H9 (cell line): ENCODE data around the gene CLMN. TPM values are rescaled to one million over a fixed set of nuclear protein-coding genes. Genes with fewer than 3 reads are reported as not detected.
A peak's percentile ranks its signal among the peaks of the same experiment; 100 is the strongest.

Source experiments
- DNase-seq: peaks from one replicate; pipeline ENCODE4 v3.0.0-alpha.2; 2017
- H2AFZ ChIP-seq: one replicate; pipeline ENCODE4 v1.6.1; 2013; ENCODE audit warnings: mild to moderate bottlenecking, low read length, control low read depth, moderate library complexity
- H2AK5ac ChIP-seq: 2 replicates; pipeline ENCODE4 v1.6.1; 2013; ENCODE audit warnings: low read length, control low read depth, mixed read lengths; ENCODE audit not compliant: insufficient read length
- H2BK120ac ChIP-seq: one replicate; pipeline ENCODE4 v1.6.1; 2013; ENCODE audit warnings: low read depth, mild to moderate bottlenecking, low read length, control low read depth, inconsistent platforms; ENCODE audit not compliant: poor library complexity, severe bottlenecking
- H2BK12ac ChIP-seq: 2 replicates; pipeline ENCODE4 v1.6.1; 2013; ENCODE audit warnings: low read length, control low read depth, mixed read lengths, low read depth; ENCODE audit not compliant: insufficient read length
- H2BK15ac ChIP-seq: 2 replicates; pipeline ENCODE4 v1.6.1; 2013; ENCODE audit warnings: low read depth, low read length, control low read depth
- H2BK20ac ChIP-seq: one replicate; pipeline ENCODE4 v1.6.1; 2013; ENCODE audit warnings: low read depth, mild to moderate bottlenecking, low read length, control low read depth, inconsistent platforms; ENCODE audit not compliant: poor library complexity, severe bottlenecking
- H2BK5ac ChIP-seq: 2 replicates; pipeline ENCODE4 v1.6.1; 2013; ENCODE audit warnings: low read length, control low read depth, mixed read lengths; ENCODE audit not compliant: insufficient read length
- H3K14ac ChIP-seq: 2 replicates; pipeline ENCODE4 v1.6.1; 2013; ENCODE audit warnings: low read length, control low read depth; ENCODE audit not compliant: insufficient read depth
- H3K18ac ChIP-seq: 2 replicates; pipeline ENCODE4 v1.6.1; 2013; ENCODE audit warnings: low read depth, mild to moderate bottlenecking, mixed read lengths, low read length, control low read depth; ENCODE audit not compliant: insufficient read length
- H3K23ac ChIP-seq: 2 replicates; pipeline ENCODE4 v1.6.1; 2013; ENCODE audit warnings: low read length, control low read depth, mixed read lengths, low read depth; ENCODE audit not compliant: insufficient read length
- H3K23me2 ChIP-seq: 2 replicates; pipeline ENCODE4 v1.6.1; 2013; ENCODE audit warnings: low read depth, mild to moderate bottlenecking, mixed read lengths, low read length, control low read depth; ENCODE audit not compliant: insufficient read length, poor library complexity, severe bottlenecking
- H3K27ac ChIP-seq: 2 replicates; pipeline ENCODE4 v1.5.1; 2013; ENCODE audit warnings: low read length, control low read depth, mixed read lengths, low read depth; ENCODE audit not compliant: insufficient read length
- H3K27me3 ChIP-seq: 2 replicates; pipeline ENCODE4 v1.6.1; 2013; ENCODE audit warnings: low read length, control low read depth, inconsistent platforms; ENCODE audit not compliant: insufficient read depth
- H3K4ac ChIP-seq: 2 replicates; pipeline ENCODE4 v1.6.1; 2013; ENCODE audit warnings: low read depth, mild to moderate bottlenecking, control low read depth, inconsistent platforms, low read length, moderate library complexity
- H3K4me1 ChIP-seq: 2 replicates; pipeline ENCODE4 v1.6.1; 2013; ENCODE audit warnings: low read length, control low read depth, inconsistent platforms; ENCODE audit not compliant: insufficient read depth
- H3K4me2 ChIP-seq: 2 replicates; pipeline ENCODE4 v1.6.1; 2013; ENCODE audit warnings: low read length, control low read depth, mixed read lengths; ENCODE audit not compliant: insufficient read length, insufficient read depth
- H3K56ac ChIP-seq: 2 replicates; pipeline ENCODE4 v1.6.1; 2013; ENCODE audit warnings: low read depth, mild to moderate bottlenecking, mixed read lengths, low read length, control low read depth; ENCODE audit not compliant: insufficient read length
- H3K79me1 ChIP-seq: 2 replicates; pipeline ENCODE4 v1.6.1; 2013; ENCODE audit warnings: low read depth, mild to moderate bottlenecking, moderate library complexity, low read length, control low read depth, inconsistent platforms; ENCODE audit not compliant: insufficient read depth, poor library complexity, severe bottlenecking
- H3K79me2 ChIP-seq: 2 replicates; pipeline ENCODE4 v1.6.1; 2013; ENCODE audit warnings: low read length, control low read depth, inconsistent platforms; ENCODE audit not compliant: insufficient read depth
- H3K9ac ChIP-seq: 2 replicates; pipeline ENCODE4 v1.6.1; 2013; ENCODE audit warnings: low read length, control low read depth, mixed read lengths; ENCODE audit not compliant: insufficient read length; ENCODE audit errors: extremely low read depth
- H3K9me3 ChIP-seq: one replicate; pipeline ENCODE4 v1.6.1; 2013; ENCODE audit warnings: low read depth, low read length, inconsistent platforms; ENCODE audit not compliant: control insufficient read depth
- H3T11ph ChIP-seq: one replicate; pipeline ENCODE4 v1.6.1; 2013; ENCODE audit warnings: mild to moderate bottlenecking, low read length, control low read depth, inconsistent platforms
- H4K20me1 ChIP-seq: one replicate; pipeline ENCODE4 v1.6.1; 2013; ENCODE audit not compliant: control insufficient read depth, insufficient read length, insufficient read depth
- H4K5ac ChIP-seq: 2 replicates; pipeline ENCODE4 v1.6.1; 2013; ENCODE audit warnings: low read depth, mild to moderate bottlenecking, mixed read lengths, low read length, control low read depth; ENCODE audit not compliant: insufficient read length
- H4K8ac ChIP-seq: replicated peaks from 2 replicates; pipeline ENCODE4 v1.6.1; 2013; ENCODE audit warnings: low read length, control low read depth, mixed read lengths, low read depth; ENCODE audit not compliant: insufficient read length
- H4K91ac ChIP-seq: 2 replicates; pipeline ENCODE4 v1.6.1; 2013; ENCODE audit warnings: low read depth, mild to moderate bottlenecking, moderate library complexity, mixed read lengths, low read length, control low read depth; ENCODE audit not compliant: insufficient read length
- H3K27ac Mint-ChIP-seq, 3 experiments: 2 replicates in 2 of 3; 3 replicates in 1 of 3; pipeline ENCODE4 v1.8.0; 2020 to 2021; ENCODE audit warnings: mixed read lengths in 3 of 3, mild to moderate bottlenecking in 1 of 3, moderate library complexity in 1 of 3
- H3K27me3 Mint-ChIP-seq: 2 replicates; pipeline ENCODE4 v1.8.0; 2021; ENCODE audit warnings: low read depth, mild to moderate bottlenecking, moderate library complexity, mixed read lengths
- H3K36me3 Mint-ChIP-seq, 3 experiments: 2 replicates in 2 of 3; 3 replicates in 1 of 3; pipeline ENCODE4 v1.8.0; 2020 to 2021; ENCODE audit warnings: low read depth in 3 of 3, mixed read lengths in 3 of 3; ENCODE audit not compliant: insufficient read depth in 1 of 3
- H3K4me1 Mint-ChIP-seq, 2 experiments: 2 replicates each; pipeline ENCODE4 v1.8.0; 2020; ENCODE audit warnings: mixed read lengths in 2 of 2
- H3K4me3 Mint-ChIP-seq, 2 experiments: 2 replicates in 1 of 2; 3 replicates in 1 of 2; pipeline ENCODE4 v1.8.0; 2020 to 2021; ENCODE audit warnings: mild to moderate bottlenecking in 2 of 2, mixed read lengths in 2 of 2, moderate library complexity in 1 of 2
- H3K9me3 Mint-ChIP-seq, 2 experiments: 2 replicates in 1 of 2; 3 replicates in 1 of 2; pipeline ENCODE4 v1.8.0; 2020; ENCODE audit warnings: mild to moderate bottlenecking in 2 of 2, mixed read lengths in 2 of 2, moderate library complexity in 1 of 2
- WGBS: extraction: QIAGEN DNeasy Blood & Tissue Kit; methylation state at CpG from one replicate; pipeline ENCODE4 v1.1.7; 2013; ENCODE audit warnings: missing lambda C conversion rate, low lambda C conversion rate, mixed read lengths; ENCODE audit not compliant: insufficient read length; ENCODE audit errors: extremely low coverage; 5-methylcytosine and 5-hydroxymethylcytosine counted together
- total RNA-seq: library from RNA; stranded (reverse); gene quantifications from 2 replicates; pipeline ENCODE4 v1.2.1, GENCODE V29; 2021
- TF ChIP-seq, protein P1 (sequence below): fragments of 200-600 bp; sonication (generic); conservative IDR thresholded peaks from 3 replicates; pipeline ENCODE4 v1.8.0; 2021; ENCODE audit warnings: antibody characterized with exemption, mild to moderate bottlenecking

CLMN gene
- total RNA-seq, 1 experiment from 2014 or later = 7.6 TPM

DNA sequence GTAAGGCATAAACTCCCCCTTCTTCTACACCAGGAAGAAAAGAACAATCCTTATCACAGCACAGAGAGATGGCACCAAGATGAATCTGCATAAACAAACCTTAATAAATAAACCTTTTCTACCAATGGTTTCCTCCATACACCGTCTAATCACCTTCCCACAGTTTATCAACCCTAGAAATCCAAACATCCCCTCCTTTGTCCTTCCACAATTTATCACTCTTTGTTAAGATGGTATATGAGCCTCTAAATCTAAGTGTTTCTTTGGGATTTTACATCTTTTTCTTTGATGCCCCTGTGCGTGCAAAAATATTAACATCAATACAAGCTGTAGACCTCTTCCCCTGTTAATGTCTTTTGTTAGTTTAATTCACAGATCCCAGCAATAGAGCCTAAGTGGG lies 174.9 kb downstream of the CLMN start:
- H3K23me2 ChIP-seq = no peaks in the 10 kb centered on the region
- no peaks in the 10 kb centered on the region for H3K27me3 Mint-ChIP-seq
- H3K14ac ChIP-seq = no peak overlapping the region
- H2BK5ac ChIP-seq = no peak overlapping the region
- H3K4me2 ChIP-seq = no peak overlapping the region
- peaks cover 80 to 90% of the 10 kb centered on the region in 2 experiments for H3K4me1 Mint-ChIP-seq
- H3K27ac Mint-ChIP-seq = peak overlapping the region in 1 of 3 experiments; percentile 41; a peak in 1 of 7 replicates
- H4K91ac ChIP-seq = no peak overlapping the region
- H3K9me3 Mint-ChIP-seq = peaks cover 5 to 16% of the 10 kb centered on the region in 2 experiments; a peak in 4 of 5 replicates
- 100% methylated on average over 1 of the region's 2 CpGs for WGBS
- no peaks in the 10 kb centered on the region for H4K20me1 ChIP-seq
- no peak for DNase-seq
- no peaks in the 10 kb centered on the region for H3K79me1 ChIP-seq
- no peak overlapping the region for H2AFZ ChIP-seq
- no peak overlapping the region for H3K4me3 Mint-ChIP-seq
- no peak overlapping the region for H4K5ac ChIP-seq
- H3K27me3 ChIP-seq = no peaks in the 10 kb centered on the region
- H3K36me3 Mint-ChIP-seq = peaks cover 3 to 17% (median 14%) of the 10 kb centered on the region in 3 experiments
- H3K18ac ChIP-seq = no peak overlapping the region
- H3K27ac ChIP-seq = no peak overlapping the region
- H2BK120ac ChIP-seq = no peak overlapping the region
- H2BK12ac ChIP-seq = no peak overlapping the region
- no peak overlapping the region for H2AK5ac ChIP-seq
- no peak overlapping the region for H2BK20ac ChIP-seq
- H3T11ph ChIP-seq = no peak overlapping the region
- H4K8ac ChIP-seq = no peak overlapping the region
- peaks cover 12% of the 10 kb centered on the region; the same call in 1 of the 2 replicates for H3K4me1 ChIP-seq
- TF ChIP-seq, protein P1, sequence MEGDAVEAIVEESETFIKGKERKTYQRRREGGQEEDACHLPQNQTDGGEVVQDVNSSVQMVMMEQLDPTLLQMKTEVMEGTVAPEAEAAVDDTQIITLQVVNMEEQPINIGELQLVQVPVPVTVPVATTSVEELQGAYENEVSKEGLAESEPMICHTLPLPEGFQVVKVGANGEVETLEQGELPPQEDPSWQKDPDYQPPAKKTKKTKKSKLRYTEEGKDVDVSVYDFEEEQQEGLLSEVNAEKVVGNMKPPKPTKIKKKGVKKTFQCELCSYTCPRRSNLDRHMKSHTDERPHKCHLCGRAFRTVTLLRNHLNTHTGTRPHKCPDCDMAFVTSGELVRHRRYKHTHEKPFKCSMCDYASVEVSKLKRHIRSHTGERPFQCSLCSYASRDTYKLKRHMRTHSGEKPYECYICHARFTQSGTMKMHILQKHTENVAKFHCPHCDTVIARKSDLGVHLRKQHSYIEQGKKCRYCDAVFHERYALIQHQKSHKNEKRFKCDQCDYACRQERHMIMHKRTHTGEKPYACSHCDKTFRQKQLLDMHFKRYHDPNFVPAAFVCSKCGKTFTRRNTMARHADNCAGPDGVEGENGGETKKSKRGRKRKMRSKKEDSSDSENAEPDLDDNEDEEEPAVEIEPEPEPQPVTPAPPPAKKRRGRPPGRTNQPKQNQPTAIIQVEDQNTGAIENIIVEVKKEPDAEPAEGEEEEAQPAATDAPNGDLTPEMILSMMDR = no peak
- H3K9me3 ChIP-seq = no peaks in the 10 kb centered on the region
- no peak overlapping the region for H2BK15ac ChIP-seq
- H3K79me2 ChIP-seq = peaks cover 12% of the 10 kb centered on the region; the same call in 1 of the 2 replicates
- H3K9ac ChIP-seq = no peak overlapping the region
- H3K4ac ChIP-seq = no peak overlapping the region
- H3K23ac ChIP-seq = no peak overlapping the region
- no peak overlapping the region for H3K56ac ChIP-seq
